Caco-2 (cell line): Measurements from ENCODE around the gene SAV1. TPM values are rescaled to one million over a fixed set of nuclear protein-coding genes. Genes with fewer than 3 reads are reported as not detected.
A peak's percentile ranks its signal among the peaks of the same experiment; 100 is the strongest.

ENCODE experiments used
- BruUV-seq: library from RNA; stranded (reverse); fragments of 400-500 nt; replicated peaks from 2 replicates; lab custom pipeline; 2021; lab: Mats Ljungman, UMichigan
- CTCF ChIA-PET: fragments of 300-600 bp; sonication (Branson Sonifier 250); formaldehyde crosslinking; loops from one replicate; lab custom pipeline; 2022; ENCODE audit warnings: antibody characterized with exemption; lab: Charles Lee
- POLR2A ChIA-PET: fragments of 300-600 bp; sonication (Branson Sonifier 250); formaldehyde crosslinking; loops from one replicate; lab custom pipeline; 2022; ENCODE audit warnings: antibody characterized with exemption; lab: Charles Lee
- DNase-seq, 2 experiments: peaks; one replicate each; pipeline versions ENCODE4 v3.0.0 to v3.0.0-alpha.2; 2020 to 2022
- H3K27me3 ChIP-seq: replicated peaks from 2 replicates; pipeline ENCODE4 v1.6.0; 2011; ENCODE audit warnings: low read length; ENCODE audit not compliant: control insufficient read depth, insufficient read depth
- H3K36me3 ChIP-seq: 2 replicates; pipeline ENCODE4 v1.5.1; 2011; ENCODE audit warnings: low read length; ENCODE audit not compliant: control insufficient read depth, insufficient read depth
- H3K4me1 ChIP-seq: fragments of 250-450 bp; sonication (Bioruptor Pico); 2 replicates; pipeline ENCODE4 v1.5.1; 2020; ENCODE audit warnings: mild to moderate bottlenecking
- H3K4me3 ChIP-seq: 2 replicates; pipeline ENCODE4 v1.5.1; 2011; ENCODE audit warnings: low read depth, mild to moderate bottlenecking, control low read depth, low read length
- H3K9me3 ChIP-seq: fragments of 250-450 bp; sonication (Bioruptor Pico); 2 replicates; pipeline ENCODE4 v1.5.1; 2020; ENCODE audit warnings: mild to moderate bottlenecking, moderate library complexity
- H3K27ac Mint-ChIP-seq: one replicate; pipeline ENCODE4 v1.8.0; 2022; ENCODE audit warnings: mixed read lengths; ENCODE audit not compliant: unreplicated experiment
- H3K27me3 Mint-ChIP-seq: one replicate; pipeline ENCODE4 v1.8.0; 2022; ENCODE audit warnings: mixed read lengths; ENCODE audit not compliant: insufficient read depth, unreplicated experiment
- H3K36me3 Mint-ChIP-seq: one replicate; pipeline ENCODE4 v1.8.0; 2022; ENCODE audit warnings: mild to moderate bottlenecking, mixed read lengths; ENCODE audit not compliant: insufficient read depth, unreplicated experiment
- H3K4me1 Mint-ChIP-seq: one replicate; pipeline ENCODE4 v1.8.0; 2022; ENCODE audit warnings: low read depth, mixed read lengths; ENCODE audit not compliant: unreplicated experiment
- H3K4me3 Mint-ChIP-seq: one replicate; pipeline ENCODE4 v1.8.0; 2022; ENCODE audit warnings: mild to moderate bottlenecking, moderate library complexity, mixed read lengths; ENCODE audit not compliant: unreplicated experiment
- H3K9me3 Mint-ChIP-seq: one replicate; pipeline ENCODE4 v1.8.0; 2022; ENCODE audit warnings: mixed read lengths; ENCODE audit not compliant: unreplicated experiment
- intact Hi-C: fragments of 100-400 bp; cut with micrococcal nuclease; formaldehyde crosslinking; loops from one replicate; pipeline ENCODE4 v1.10.0; 2022; ENCODE audit not compliant: unreplicated experiment
- total RNA-seq: library from RNA; stranded (reverse); gene quantifications from 2 replicates; pipeline ENCODE4 v1.2.3, GENCODE V29; 2022
- TF ChIP-seq, protein P1 (sequence below), 2 experiments: fragments of 200-600 bp in 1 of 2; IDR thresholded peaks; 1 replicate in 1 of 2; 2 replicates in 1 of 2; pipeline versions ENCODE4 v1.5.1 to v1.8.0; 2011 to 2022; ENCODE audit warnings: antibody characterized with exemption in 1 of 2, control low read depth in 1 of 2, inconsistent platforms in 1 of 2, low read depth in 1 of 2, low read length in 1 of 2, mild to moderate bottlenecking in 1 of 2, moderate library complexity in 1 of 2; ENCODE audit not compliant: insufficient read depth in 1 of 2, severe bottlenecking in 1 of 2, unreplicated experiment in 1 of 2

SAV1 gene
- total RNA-seq, 1 experiment from 2014 or later, result 28.3 TPM

DNA sequence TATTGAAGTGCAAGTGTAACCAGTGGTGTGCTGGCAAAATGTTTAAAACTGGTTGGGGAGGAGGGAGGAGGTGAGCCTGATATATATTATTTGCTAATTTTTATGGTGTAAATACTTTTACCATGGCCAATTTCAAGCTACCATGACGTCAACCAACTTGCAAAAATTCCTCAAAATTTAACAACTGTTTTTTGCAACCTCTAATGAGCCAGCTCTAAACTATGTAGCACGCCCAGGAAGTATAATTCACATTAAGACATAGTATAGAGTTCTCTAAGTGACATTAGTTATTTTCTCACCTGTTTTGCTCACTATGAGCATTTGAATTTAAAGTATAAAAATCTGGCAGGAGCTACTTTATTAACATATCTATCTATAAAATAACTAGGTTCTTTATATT is 66.7 kb downstream of the SAV1 start:
- H3K9me3 ChIP-seq, result no peaks in the 10 kb centered on the region
- Mint-ChIP-seq H3K9me3 (no peaks in the 10 kb centered on the region), H3K4me3 (no peak overlapping the region), H3K36me3 (no peaks in the 10 kb centered on the region), H3K27me3 (no peaks in the 10 kb centered on the region), H3K27ac (no peak overlapping the region), H3K4me1 (peaks cover 9% of the 10 kb centered on the region)
- TF ChIP-seq, protein P1, sequence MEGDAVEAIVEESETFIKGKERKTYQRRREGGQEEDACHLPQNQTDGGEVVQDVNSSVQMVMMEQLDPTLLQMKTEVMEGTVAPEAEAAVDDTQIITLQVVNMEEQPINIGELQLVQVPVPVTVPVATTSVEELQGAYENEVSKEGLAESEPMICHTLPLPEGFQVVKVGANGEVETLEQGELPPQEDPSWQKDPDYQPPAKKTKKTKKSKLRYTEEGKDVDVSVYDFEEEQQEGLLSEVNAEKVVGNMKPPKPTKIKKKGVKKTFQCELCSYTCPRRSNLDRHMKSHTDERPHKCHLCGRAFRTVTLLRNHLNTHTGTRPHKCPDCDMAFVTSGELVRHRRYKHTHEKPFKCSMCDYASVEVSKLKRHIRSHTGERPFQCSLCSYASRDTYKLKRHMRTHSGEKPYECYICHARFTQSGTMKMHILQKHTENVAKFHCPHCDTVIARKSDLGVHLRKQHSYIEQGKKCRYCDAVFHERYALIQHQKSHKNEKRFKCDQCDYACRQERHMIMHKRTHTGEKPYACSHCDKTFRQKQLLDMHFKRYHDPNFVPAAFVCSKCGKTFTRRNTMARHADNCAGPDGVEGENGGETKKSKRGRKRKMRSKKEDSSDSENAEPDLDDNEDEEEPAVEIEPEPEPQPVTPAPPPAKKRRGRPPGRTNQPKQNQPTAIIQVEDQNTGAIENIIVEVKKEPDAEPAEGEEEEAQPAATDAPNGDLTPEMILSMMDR (IDR thresholded peaks at IDR 0.05; ENCODE audit: insufficient read depth in 1 of 2, low read depth in 1 of 2, low read length in 1 of 2, severe bottlenecking in 1 of 2, unreplicated experiment in 1 of 2), result no peak
- ChIA-PET POLR2A (no interaction called here), CTCF (interaction anchor here (1.0 to 2.4 kb wide), 4 partner anchors 113 to 259 kb away, joined by 4 to 12 read pairs (median 5); no protein-coding TSS in a partner anchor)
- BruUV-seq, result no TSS peak
- DNase-seq, result no peak
- no peaks in the 10 kb centered on the region for H3K27me3 ChIP-seq
- intact Hi-C loops, result loop anchor here (2.0 kb wide), 1 partner anchor 259 kb away; no protein-coding TSS in a partner anchor
- no peak overlapping the region for H3K4me3 ChIP-seq
- H3K4me1 ChIP-seq, result no peaks in the 10 kb centered on the region
- no peaks in the 10 kb centered on the region for H3K36me3 ChIP-seq

DNA sequence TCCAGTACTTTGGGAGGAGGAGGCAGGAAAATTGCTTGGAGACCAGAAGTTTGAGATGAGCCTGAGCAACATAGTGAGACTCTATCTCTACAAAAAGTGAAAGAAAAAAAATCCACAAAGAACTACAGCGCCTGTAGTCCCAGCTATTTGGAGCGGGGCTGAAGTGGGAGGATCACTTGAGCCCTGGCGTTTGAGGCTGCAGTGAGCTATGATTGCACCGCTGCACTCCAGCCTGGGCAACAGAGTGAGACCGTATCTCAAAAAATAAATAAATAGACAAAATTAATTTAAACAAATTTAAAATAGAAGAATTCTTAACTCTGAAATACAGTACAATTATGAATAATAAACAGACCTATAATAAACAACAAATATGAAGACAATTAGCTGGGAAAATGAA is 67.3 kb downstream of the SAV1 start:
- DNase-seq, result no peak
- ChIA-PET POLR2A (no interaction called here), CTCF (interaction anchor here (0.6 to 2.4 kb wide), 7 partner anchors 88 to 639 kb away, joined by 4 to 12 read pairs (median 5); partner anchors contain the start of gene TMX1)
- Histone ChIP-seq H3K36me3 (no peaks in the 10 kb centered on the region), H3K9me3 (no peaks in the 10 kb centered on the region), H3K4me3 (no peak overlapping the region), H3K27me3 (no peaks in the 10 kb centered on the region), H3K4me1 (no peaks in the 10 kb centered on the region)
- Mint-ChIP-seq H3K27ac (no peak overlapping the region), H3K9me3 (no peaks in the 10 kb centered on the region), H3K4me3 (no peak overlapping the region), H3K36me3 (no peaks in the 10 kb centered on the region), H3K27me3 (no peaks in the 10 kb centered on the region), H3K4me1 (peaks cover 9% of the 10 kb centered on the region)
- TF ChIP-seq, protein P1 (IDR thresholded peaks at IDR 0.05; ENCODE audit: insufficient read depth in 1 of 2, low read depth in 1 of 2, low read length in 1 of 2, severe bottlenecking in 1 of 2, unreplicated experiment in 1 of 2), result no peak
- intact Hi-C loops, result loop anchor here (1.0 to 2.0 kb wide), 3 partner anchors 172 to 260 kb away; no protein-coding TSS in a partner anchor
- no TSS peak for BruUV-seq

DNA sequence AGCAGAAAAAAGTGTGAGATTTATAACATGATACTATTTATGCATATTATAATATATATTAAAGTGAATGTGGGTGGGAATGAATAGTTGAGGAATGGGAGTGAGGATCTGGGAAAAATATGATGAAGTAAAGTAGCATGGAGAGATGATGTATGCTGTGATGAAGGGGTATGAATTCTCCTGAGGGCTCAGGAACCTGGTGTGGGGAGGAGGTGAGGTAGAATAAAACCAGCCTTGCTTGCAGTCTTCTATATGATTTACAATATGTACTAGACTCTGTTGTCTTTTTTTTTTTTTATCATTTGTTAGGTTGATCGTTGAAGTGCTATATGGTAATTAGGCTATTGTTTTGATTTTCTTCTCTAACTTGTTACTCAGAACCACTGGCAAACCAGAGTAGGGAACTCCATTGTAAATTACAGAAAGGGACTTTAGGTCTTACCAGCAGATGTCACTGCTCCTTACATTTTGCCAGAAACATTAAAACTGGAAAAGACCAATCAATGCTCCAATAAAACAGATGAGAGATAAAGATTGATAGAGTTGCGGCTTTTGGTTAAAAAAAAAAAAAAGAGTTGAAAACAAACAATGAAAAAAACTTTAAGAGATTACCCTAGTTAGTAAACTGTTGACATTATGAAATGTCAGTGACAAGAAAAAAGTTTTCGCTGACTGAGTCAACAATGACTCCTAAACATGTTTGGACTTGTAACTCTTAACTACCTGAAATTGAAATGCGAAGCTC is 68.2 kb downstream of the SAV1 start:
- no peaks in the 10 kb centered on the region for H3K36me3 ChIP-seq
- Mint-ChIP-seq H3K27ac (no peak overlapping the region), H3K4me1 (peaks cover 9% of the 10 kb centered on the region), H3K9me3 (no peaks in the 10 kb centered on the region), H3K4me3 (peak overlapping the region; percentile 30), H3K36me3 (no peaks in the 10 kb centered on the region), H3K27me3 (no peaks in the 10 kb centered on the region)
- TF ChIP-seq, protein P1 (IDR thresholded peaks at IDR 0.05; ENCODE audit: insufficient read depth in 1 of 2, low read depth in 1 of 2, low read length in 1 of 2, severe bottlenecking in 1 of 2, unreplicated experiment in 1 of 2), result peak; percentile 52 to 55
- ChIA-PET POLR2A (no interaction called here), CTCF (interaction anchor here (0.6 to 2.4 kb wide), 8 partner anchors 89 to 640 kb away, joined by 3 to 12 read pairs (median 4); partner anchors contain the start of gene TMX1)
- no TSS peak for BruUV-seq
- H3K4me1 ChIP-seq, result no peaks in the 10 kb centered on the region
- no peaks in the 10 kb centered on the region for H3K27me3 ChIP-seq
- peak in 1 of 2 experiments; percentile 37 for DNase-seq
- H3K9me3 ChIP-seq, result no peaks in the 10 kb centered on the region
- no peak overlapping the region for H3K4me3 ChIP-seq
- intact Hi-C loops, result loop anchor here (1.0 to 2.0 kb wide), 3 partner anchors 173 to 261 kb away; no protein-coding TSS in a partner anchor
